ENCODE results near the gene GALNT10. TPM values are rescaled to one million over a fixed set of nuclear protein-coding genes. Genes with fewer than 3 reads are reported as not detected.

Gene GALNT10
- total RNA-seq, 1 experiment from 2014 or later: 23.4 TPM

DNA sequence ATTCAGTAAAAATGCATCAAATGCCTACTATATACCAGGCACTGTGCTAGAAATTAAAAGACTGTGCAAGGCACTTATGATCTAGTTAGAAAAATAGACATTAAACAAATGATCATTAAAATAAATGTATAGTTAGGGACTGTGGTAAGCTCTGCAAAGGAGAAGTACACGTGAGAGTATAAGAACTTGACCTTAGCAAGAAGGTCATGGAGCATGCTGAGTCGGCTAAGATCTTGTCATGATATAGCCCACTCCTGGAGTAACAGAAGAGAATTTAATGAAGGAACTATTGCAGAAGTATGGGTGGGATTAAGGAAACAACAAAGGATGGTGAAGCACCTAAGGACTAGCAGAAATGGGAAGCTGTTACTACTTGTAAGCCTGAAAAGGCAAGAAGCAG lies 231.8 kb downstream of the GALNT10 start:
- Histone ChIP-seq H3K27me3 (replicated peaks; ENCODE audit: control insufficient read depth, insufficient read depth, low read length) (no peaks in the 10 kb centered on the region), H3K4me3 (ENCODE audit: low read depth, low read length) (no peak overlapping the region), H3K9me3 (no peaks in the 10 kb centered on the region), H3K36me3 (ENCODE audit: control insufficient read depth, insufficient read depth, low read length) (no peaks in the 10 kb centered on the region), H3K4me1 (no peaks in the 10 kb centered on the region)
- Mint-ChIP-seq H3K9me3 (ENCODE audit: unreplicated experiment) (no peaks in the 10 kb centered on the region), H3K36me3 (ENCODE audit: insufficient read depth, unreplicated experiment) (peaks cover 12% of the 10 kb centered on the region), H3K4me3 (ENCODE audit: unreplicated experiment) (no peak overlapping the region), H3K4me1 (ENCODE audit: low read depth, unreplicated experiment) (no peaks in the 10 kb centered on the region), H3K27ac (ENCODE audit: unreplicated experiment) (no peak overlapping the region), H3K27me3 (ENCODE audit: insufficient read depth, unreplicated experiment) (no peaks in the 10 kb centered on the region)
- no peak for DNase-seq
- intact Hi-C loops (cut with micrococcal nuclease; ENCODE audit: unreplicated experiment): loop anchor here (1.0 kb wide), 3 partner anchors 39 to 218 kb away; no protein-coding TSS in a partner anchor
- CTCF ChIA-PET: interaction anchor here (0.7 to 2.1 kb wide), 4 partner anchors 17 to 260 kb away, joined by 3 to 6 read pairs (median 4); no protein-coding TSS in a partner anchor
- POLR2A ChIA-PET: no interaction called here
- no TSS peak for BruUV-seq (replicated peaks)
- no peak for TF ChIP-seq CTCF (IDR thresholded peaks at IDR 0.05; ENCODE audit: insufficient read depth in 1 of 2, low read depth in 1 of 2, low read length in 1 of 2, severe bottlenecking in 1 of 2, unreplicated experiment in 1 of 2)

DNA sequence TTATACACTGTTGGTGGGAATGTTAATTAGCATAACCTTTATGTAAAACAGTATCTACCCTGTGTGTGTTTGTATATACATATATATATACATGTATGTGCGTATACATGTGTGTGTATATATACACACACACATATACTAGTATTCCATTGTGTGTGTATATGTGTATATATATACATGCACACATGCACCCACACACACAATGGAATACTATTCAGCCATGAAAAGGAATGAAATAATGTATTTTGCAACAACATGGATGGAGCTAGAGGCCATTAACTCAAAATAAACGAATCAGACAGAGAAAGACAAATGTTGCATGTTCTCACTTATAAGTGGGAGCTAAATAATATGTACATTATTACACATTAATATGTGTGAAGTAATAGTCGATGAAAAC lies 237.7 kb downstream of the GALNT10 start:
- no peak for DNase-seq
- Histone ChIP-seq H3K9me3 (no peaks in the 10 kb centered on the region), H3K4me3 (ENCODE audit: low read depth, low read length) (no peak overlapping the region), H3K27me3 (replicated peaks; ENCODE audit: control insufficient read depth, insufficient read depth, low read length) (no peaks in the 10 kb centered on the region), H3K36me3 (ENCODE audit: control insufficient read depth, insufficient read depth, low read length) (no peaks in the 10 kb centered on the region), H3K4me1 (no peaks in the 10 kb centered on the region)
- Mint-ChIP-seq H3K27ac (ENCODE audit: unreplicated experiment) (no peak overlapping the region), H3K4me3 (ENCODE audit: unreplicated experiment) (no peak overlapping the region), H3K27me3 (ENCODE audit: insufficient read depth, unreplicated experiment) (no peaks in the 10 kb centered on the region), H3K9me3 (ENCODE audit: unreplicated experiment) (no peaks in the 10 kb centered on the region), H3K4me1 (ENCODE audit: low read depth, unreplicated experiment) (no peaks in the 10 kb centered on the region), H3K36me3 (ENCODE audit: insufficient read depth, unreplicated experiment) (no peaks in the 10 kb centered on the region)
- CTCF ChIA-PET: interaction anchor here (0.6 kb wide), 1 partner anchor 358 kb away, joined by 4 read pairs; no protein-coding TSS in a partner anchor
- no TSS peak for BruUV-seq (replicated peaks)
- intact Hi-C loops (cut with micrococcal nuclease; ENCODE audit: unreplicated experiment): no loop called here
- POLR2A ChIA-PET: no interaction called here
- TF ChIP-seq CTCF (IDR thresholded peaks at IDR 0.05; ENCODE audit: insufficient read depth in 1 of 2, low read depth in 1 of 2, low read length in 1 of 2, severe bottlenecking in 1 of 2, unreplicated experiment in 1 of 2): no peak

DNA sequence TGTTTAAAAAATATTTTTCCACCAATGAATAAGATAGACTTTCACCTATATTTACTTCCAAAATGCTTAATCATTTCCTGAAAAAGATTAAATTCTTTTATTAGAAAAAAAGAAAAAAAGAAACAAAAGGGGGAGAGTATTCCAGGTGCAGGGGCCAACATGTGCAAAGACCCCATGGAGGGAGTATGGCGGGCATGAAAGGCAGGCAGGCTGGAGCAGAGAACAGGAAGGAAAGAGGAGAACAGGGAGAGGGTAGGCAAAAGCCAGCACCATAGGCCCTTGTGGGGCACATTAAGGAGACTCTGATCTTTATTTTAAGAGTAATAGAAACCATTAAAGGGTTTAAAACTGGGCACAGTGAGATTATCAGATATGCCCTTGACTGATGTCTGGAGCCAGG lies 238.8 kb downstream of the GALNT10 start:
- H3K27ac Mint-ChIP-seq (ENCODE audit: unreplicated experiment): no peak overlapping the region
- CTCF ChIA-PET: interaction anchor here (0.6 kb wide), 1 partner anchor 33 kb away, joined by 10 read pairs; no protein-coding TSS in a partner anchor
- no peaks in the 10 kb centered on the region for H3K27me3 Mint-ChIP-seq (ENCODE audit: insufficient read depth, unreplicated experiment)
- POLR2A ChIA-PET: no interaction called here
- no peaks in the 10 kb centered on the region for H3K36me3 Mint-ChIP-seq (ENCODE audit: insufficient read depth, unreplicated experiment)
- no peaks in the 10 kb centered on the region for H3K9me3 ChIP-seq
- no peaks in the 10 kb centered on the region for H3K4me1 Mint-ChIP-seq (ENCODE audit: low read depth, unreplicated experiment)
- H3K36me3 ChIP-seq (ENCODE audit: control insufficient read depth, insufficient read depth, low read length): no peaks in the 10 kb centered on the region
- H3K4me1 ChIP-seq: no peaks in the 10 kb centered on the region
- no peaks in the 10 kb centered on the region for H3K27me3 ChIP-seq (replicated peaks; ENCODE audit: control insufficient read depth, insufficient read depth, low read length)
- DNase-seq: no peak
- no peaks in the 10 kb centered on the region for H3K9me3 Mint-ChIP-seq (ENCODE audit: unreplicated experiment)
- H3K4me3 Mint-ChIP-seq (ENCODE audit: unreplicated experiment): no peak overlapping the region
- H3K4me3 ChIP-seq (ENCODE audit: low read depth, low read length): no peak overlapping the region
- no peak for TF ChIP-seq CTCF (IDR thresholded peaks at IDR 0.05; ENCODE audit: insufficient read depth in 1 of 2, low read depth in 1 of 2, low read length in 1 of 2, severe bottlenecking in 1 of 2, unreplicated experiment in 1 of 2)
- no TSS peak for BruUV-seq (replicated peaks)
- intact Hi-C loops (cut with micrococcal nuclease; ENCODE audit: unreplicated experiment): no loop called here
